NCI-H2107 (cell line): ENCODE data around the gene LRRC7.
"Not testable (repeated sequence)": the region's sequence is repeated elsewhere in the genome, so short reads cannot be mapped to it uniquely, and the experiment has no call there.

Source experiments
- DNase-seq: peaks from one replicate; lab custom pipeline; 2025; lab: John Stamatoyannopoulos, UW

LRRC7 gene

GRCh38 chr1:69697340-69697739 is 129.6 kb downstream of the LRRC7 start:
- no peak for DNase-seq

- no peak for DNase-seq
Measured at GRCh38 chr1:69700770-69701169, 133.0 kb downstream of the LRRC7 start.

- DNase-seq: no peak
Measured at GRCh38 chr1:69702085-69702484, 134.4 kb downstream of the LRRC7 start.

GRCh38 chr1:69706473-69706872 is 138.8 kb downstream of the LRRC7 start:
- no peak for DNase-seq

- DNase-seq: no peak
Measured at GRCh38 chr1:69707103-69707502, 139.4 kb downstream of the LRRC7 start.

- DNase-seq: no peak
Measured at GRCh38 chr1:69710484-69711189, 142.9 kb downstream of the LRRC7 start.

GRCh38 chr1:69711190-69711930 is 143.6 kb downstream of the LRRC7 start:
- DNase-seq: no peak

GRCh38 chr1:69717834-69718233 is 150.1 kb downstream of the LRRC7 start:
- not testable (repeated sequence) for DNase-seq

- no peak for DNase-seq
Measured at GRCh38 chr1:69728206-69728605, 160.5 kb downstream of the LRRC7 start.

- no peak for DNase-seq
Measured at GRCh38 chr1:69733061-69733460, 165.3 kb downstream of the LRRC7 start.

- peak; percentile 22 for DNase-seq
Measured at GRCh38 chr1:69737527-69738185, 169.9 kb downstream of the LRRC7 start.

GRCh38 chr1:69738458-69739250 is 170.9 kb downstream of the LRRC7 start:
- no peak for DNase-seq

GRCh38 chr1:69739251-69739605 is 171.5 kb downstream of the LRRC7 start:
- DNase-seq: no peak

GRCh38 chr1:69743146-69743545 is 175.4 kb downstream of the LRRC7 start:
- no peak for DNase-seq

- no peak for DNase-seq
Measured at GRCh38 chr1:69744381-69744780, 176.7 kb downstream of the LRRC7 start.

GRCh38 chr1:69747207-69747606 is 179.5 kb downstream of the LRRC7 start:
- DNase-seq: no peak

GRCh38 chr1:69750638-69751037 is 182.9 kb downstream of the LRRC7 start:
- no peak for DNase-seq

- no peak for DNase-seq
Measured at GRCh38 chr1:69752831-69753230, 185.1 kb downstream of the LRRC7 start.

- no peak for DNase-seq
Measured at GRCh38 chr1:69754521-69754920, 186.8 kb downstream of the LRRC7 start.

- no peak for DNase-seq
Measured at GRCh38 chr1:69755647-69756046, 187.9 kb downstream of the LRRC7 start.

GRCh38 chr1:69765951-69766350 is 198.2 kb downstream of the LRRC7 start:
- no peak for DNase-seq

- no peak for DNase-seq
Measured at GRCh38 chr1:69766431-69767180, 198.9 kb downstream of the LRRC7 start.
